IMR-90 (cell line): ENCODE results near the gene KAT2A. TPM values are rescaled to one million over a fixed set of nuclear protein-coding genes. Genes with fewer than 3 reads are reported as not detected.

Experiments used
- ATAC-seq: fragments of 200-7000 bp; cut with Tn5 transposase; 2 replicates; pipeline ENCODE4 v1.9.1; 2020; ENCODE audit warnings: low read depth, mild to moderate bottlenecking, moderate library complexity
- BruUV-seq: library from RNA; stranded (reverse); fragments of 400-500 nt; replicated peaks from 2 replicates; lab custom pipeline; 2021; lab: Mats Ljungman, UMichigan
- CTCF ChIA-PET: fragments of 300-600 bp; formaldehyde crosslinking; extraction: SDS; loops from one replicate; lab custom pipeline; 2021; ENCODE audit warnings: antibody characterized with exemption; lab: Yijun Ruan, JAX
- POLR2A ChIA-PET: fragments of 300-600 bp; sonication (Branson Sonifier 250); formaldehyde crosslinking; loops from one replicate; lab custom pipeline; 2022; ENCODE audit warnings: antibody characterized with exemption; ENCODE audit not compliant: unreplicated experiment; lab: Charles Lee
- DNase-seq: peaks from one replicate; pipeline ENCODE4 v3.0.0; 2013
- H2AFZ ChIP-seq: replicated peaks from 2 replicates; pipeline ENCODE3; 2013; ENCODE audit warnings: low read length, mild to moderate bottlenecking; ENCODE audit not compliant: poor library complexity
- H2AK5ac ChIP-seq: 2 replicates; pipeline ENCODE4 v1.6.1; 2013; ENCODE audit warnings: low read depth, low read length, inconsistent platforms
- H2AK9ac ChIP-seq: replicated peaks from 2 replicates; pipeline ENCODE3; 2013; ENCODE audit warnings: mild to moderate bottlenecking, low read depth, low read length, moderate library complexity; ENCODE audit not compliant: poor library complexity
- H2BK120ac ChIP-seq: 2 replicates; pipeline ENCODE4 v1.6.1; 2013; ENCODE audit warnings: low read depth, low read length, inconsistent platforms
- H2BK15ac ChIP-seq: 3 replicates; pipeline ENCODE4 v1.6.1; 2013; ENCODE audit warnings: low read depth, low read length, inconsistent platforms
- H2BK20ac ChIP-seq: 2 replicates; pipeline ENCODE4 v1.6.1; 2013; ENCODE audit warnings: low read depth, mild to moderate bottlenecking, inconsistent platforms, low read length, moderate library complexity
- H2BK5ac ChIP-seq: 2 replicates; pipeline ENCODE4 v1.6.1; 2013; ENCODE audit warnings: mild to moderate bottlenecking, low read depth, low read length, inconsistent platforms; ENCODE audit not compliant: poor library complexity, severe bottlenecking
- H3K14ac ChIP-seq: replicated peaks from 2 replicates; pipeline ENCODE4 v1.6.1; 2013; ENCODE audit warnings: low read depth, low read length, inconsistent platforms
- H3K18ac ChIP-seq: 2 replicates; pipeline ENCODE4 v1.6.1; 2013; ENCODE audit warnings: low read depth, low read length, control low read depth
- H3K23ac ChIP-seq: 2 replicates; pipeline ENCODE4 v1.6.1; 2013; ENCODE audit warnings: low read depth, low read length, inconsistent platforms
- H3K27ac ChIP-seq: 2 replicates; pipeline ENCODE4 v1.5.1; 2013; ENCODE audit warnings: mild to moderate bottlenecking, control low read depth, low read length; ENCODE audit not compliant: insufficient read depth
- H3K27me3 ChIP-seq: 2 replicates; pipeline ENCODE4 v1.6.1; 2013; ENCODE audit warnings: low read length; ENCODE audit not compliant: control insufficient read depth, insufficient read depth
- H3K36me3 ChIP-seq: 2 replicates; pipeline ENCODE4 v1.6.1; 2013; ENCODE audit warnings: low read length, mixed read lengths; ENCODE audit not compliant: control insufficient read depth, insufficient read depth
- H3K4ac ChIP-seq: 2 replicates; pipeline ENCODE4 v1.6.1; 2013; ENCODE audit warnings: low read depth, low read length, inconsistent platforms
- H3K4me1 ChIP-seq: 2 replicates; pipeline ENCODE4 v1.6.1; 2013; ENCODE audit warnings: low read length, mixed read lengths; ENCODE audit not compliant: control insufficient read depth, insufficient read depth
- H3K4me2 ChIP-seq: 2 replicates; pipeline ENCODE4 v1.6.1; 2013; ENCODE audit warnings: low read depth, mild to moderate bottlenecking, control low read depth, low read length, moderate library complexity
- H3K4me3 ChIP-seq: 2 replicates; pipeline ENCODE4 v1.5.1; 2013; ENCODE audit warnings: low read depth, mild to moderate bottlenecking, control low read depth, low read length, moderate library complexity; ENCODE audit not compliant: insufficient read depth
- H3K56ac ChIP-seq: 2 replicates; pipeline ENCODE4 v1.6.1; 2013; ENCODE audit warnings: low read length, inconsistent platforms; ENCODE audit not compliant: insufficient read depth; ENCODE audit errors: extremely low read depth
- H3K79me1 ChIP-seq, 2 experiments: 2 replicates each; pipeline ENCODE4 v1.6.1; 2013; ENCODE audit warnings: low read length in 2 of 2, inconsistent platforms in 1 of 2, low read depth in 1 of 2
- H3K9ac ChIP-seq: 2 replicates; pipeline ENCODE4 v1.6.1; 2013; ENCODE audit warnings: low read depth, low read length, control low read depth
- H3K9me1 ChIP-seq: 2 replicates; pipeline ENCODE4 v1.6.1; 2013; ENCODE audit warnings: low read length, inconsistent platforms; ENCODE audit not compliant: insufficient read depth
- H3K9me3 ChIP-seq: 2 replicates; pipeline ENCODE4 v1.6.1; 2013; ENCODE audit warnings: low read length; ENCODE audit not compliant: control insufficient read depth, insufficient read depth
- H4K20me1 ChIP-seq: 2 replicates; pipeline ENCODE4 v1.6.1; 2013; ENCODE audit warnings: low read length, inconsistent platforms; ENCODE audit not compliant: insufficient read depth
- H4K5ac ChIP-seq: 2 replicates; pipeline ENCODE4 v1.6.1; 2013; ENCODE audit warnings: mild to moderate bottlenecking, low read depth, low read length, control low read depth
- H4K8ac ChIP-seq, 2 experiments: 2 replicates each; pipeline ENCODE4 v1.6.1; 2013; ENCODE audit warnings: low read depth in 2 of 2, low read length in 2 of 2, control low read depth in 1 of 2, inconsistent platforms in 1 of 2
- H4K91ac ChIP-seq: 2 replicates; pipeline ENCODE4 v1.6.1; 2013; ENCODE audit warnings: low read depth, low read length, inconsistent platforms; ENCODE audit not compliant: insufficient read depth
- BHLHE40 ChIP-seq: fragments of 150-350 bp; IDR thresholded peaks from 2 replicates; pipeline ENCODE4 v1.6.1; 2016; ENCODE audit warnings: mild to moderate bottlenecking, low read depth, low read length
- CEBPB ChIP-seq: IDR thresholded peaks from 2 replicates; pipeline ENCODE4 v1.6.1; 2012; ENCODE audit warnings: low read depth, low read length, improper control_type of control experiment
- FOS ChIP-seq: fragments of 150-350 bp; IDR thresholded peaks from 2 replicates; pipeline ENCODE4 v1.6.1; 2016; ENCODE audit warnings: low read depth, low read length
- MAFK ChIP-seq: IDR thresholded peaks from 2 replicates; pipeline ENCODE4 v1.6.1; 2012; ENCODE audit warnings: low read depth, low read length, improper control_type of control experiment
- MAZ ChIP-seq: IDR thresholded peaks from 2 replicates; pipeline ENCODE4 v1.6.1; 2012; ENCODE audit warnings: low read depth, mild to moderate bottlenecking, low read length, improper control_type of control experiment, moderate library complexity, borderline replicate concordance
- NFE2L2 ChIP-seq: fragments of 150-350 bp; IDR thresholded peaks from 2 replicates; pipeline ENCODE4 v1.6.1; 2016; ENCODE audit warnings: low read depth, mild to moderate bottlenecking, low read length
- SMC3 ChIP-seq: fragments of 150-350 bp; IDR thresholded peaks from 2 replicates; pipeline ENCODE4 v1.6.1; 2016; ENCODE audit warnings: low read depth, mild to moderate bottlenecking, antibody characterized with exemption, low read length, moderate library complexity
- WGBS, 2 experiments: methylation state at CpG; one replicate each; pipeline versions ENCODE4 v1.1.5 to v1.1.7; 2013; ENCODE audit warnings: missing lambda C conversion rate in 2 of 2; ENCODE audit not compliant: insufficient read length in 1 of 2; ENCODE audit errors: extremely low coverage in 2 of 2; 5-methylcytosine and 5-hydroxymethylcytosine counted together
- dilution Hi-C: fragments of 300-500 bp; cut with HindIII; formaldehyde crosslinking; loops from one replicate; pipeline ENCODE4 v1.14.3; 2018; ENCODE audit warnings: low sequenced_read_pairs; ENCODE audit not compliant: unreplicated experiment
- in situ Hi-C: fragments of 300-500 bp; cut with MboI; formaldehyde crosslinking; loops from 3 replicates; pipeline ENCODE4 v1.14.3; 2019; ENCODE audit warnings: low sequenced_read_pairs, inconsistent platforms, mixed read lengths
- intact Hi-C: fragments of 100-400 bp; cut with micrococcal nuclease; formaldehyde crosslinking; loops from 2 replicates; pipeline ENCODE4 v1.10.0; 2022
- polyA plus RNA-seq, 3 experiments: library from polyadenylated mRNA; depleted of rRNA; stranded (reverse); fragments of >200 nt; gene quantifications; 2 replicates each; pipeline ENCODE4 v1.2.3, GENCODE V29; 2012; ENCODE audit warnings: low replicate concordance in 1 of 3
- total RNA-seq: library from RNA; depleted of rRNA; stranded (reverse); fragments of >200 nt; gene quantifications from 2 replicates; pipeline ENCODE4 v1.2.3, GENCODE V29; 2012
- TF ChIP-seq, protein P1 (sequence below): fragments of 150-350 bp; IDR thresholded peaks from 2 replicates; pipeline ENCODE4 v1.6.1; 2016; ENCODE audit warnings: low read depth, mild to moderate bottlenecking, low read length, moderate library complexity, borderline replicate concordance

KAT2A gene
- total and polyA plus RNA-seq, 2 of the 4 experiments (the other 2 are of a cell fraction): 6.3 to 28.2 TPM

DNA sequence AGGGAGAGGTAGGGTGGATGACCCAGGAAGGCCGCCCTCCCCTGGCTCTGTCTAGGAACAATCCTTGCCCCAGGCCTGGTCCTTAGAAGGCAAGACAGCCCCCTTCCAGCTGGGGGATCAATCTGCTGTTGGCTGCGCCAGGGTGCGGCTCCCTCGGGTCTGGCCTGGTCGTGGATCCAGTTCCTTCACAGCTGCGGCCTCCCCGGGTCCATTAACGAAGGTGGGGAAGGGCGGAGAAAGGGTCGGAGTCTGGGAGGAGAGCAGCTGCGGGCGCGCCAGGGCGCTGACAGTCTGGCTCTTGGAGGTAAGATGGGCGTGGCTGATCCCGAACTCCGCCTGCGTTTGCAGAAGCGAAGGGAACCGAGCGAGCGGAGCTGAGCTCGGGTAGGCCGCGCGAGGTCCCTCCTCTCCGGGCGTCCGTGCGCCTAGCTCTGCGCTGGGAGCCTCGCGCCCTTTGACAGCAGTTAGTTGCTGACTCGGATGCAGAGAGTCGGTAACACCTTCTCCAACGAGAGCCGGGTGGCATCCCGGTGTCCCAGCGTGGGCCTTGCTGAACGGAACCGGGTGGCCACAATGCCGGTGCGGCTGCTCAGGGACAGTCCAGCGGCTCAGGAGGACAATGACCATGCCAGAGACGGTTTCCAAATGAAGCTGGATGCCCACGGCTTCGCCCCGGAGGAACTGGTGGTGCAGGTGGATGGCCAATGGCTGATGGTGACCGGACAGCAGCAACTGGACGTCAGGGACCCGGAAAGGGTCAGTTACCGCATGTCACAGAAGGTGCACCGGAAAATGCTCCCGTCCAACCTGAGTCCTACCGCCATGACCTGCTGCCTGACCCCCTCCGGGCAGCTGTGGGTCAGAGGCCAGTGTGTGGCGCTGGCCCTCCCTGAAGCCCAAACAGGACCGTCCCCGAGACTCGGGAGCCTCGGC is 1.5 kb upstream of the KAT2A start, which contains the start of gene HSPB9:
TSS of gene HSPB9 (plus strand) at position 434 of the 933 bp plus-strand sequence. CDS start at position 481, 47 bp downstream.
- WGBS, 2 experiments: 61% methylated on average over 45 of the region's 61 CpGs; no CpG with 5 or more reads in 1 of the 2 experiments
- peak within 1 kb of the TSS; percentile 38 for H2AFZ ChIP-seq
- ChIA-PET POLR2A (no interaction called here), CTCF (no interaction called here)
- no peak within 1 kb of the TSS for H2AK9ac ChIP-seq
- no peak within 1 kb of the TSS for H4K91ac ChIP-seq
- intact Hi-C loops (no loop called here), in situ Hi-C loops (no loop called here), dilution Hi-C loops (no loop called here)
- H3K23ac ChIP-seq: no peak within 1 kb of the TSS
- ATAC-seq (no peak), DNase-seq (no peak)
- H3K14ac ChIP-seq: no peak within 1 kb of the TSS
- peaks cover 36% of the 10 kb centered on the region for H3K36me3 ChIP-seq
- H3K9me3 ChIP-seq: no peaks in the 10 kb centered on the region
- no peak within 1 kb of the TSS for H2AK5ac ChIP-seq
- no peak within 1 kb of the TSS for H2BK20ac ChIP-seq
- no peak within 1 kb of the TSS for H2BK15ac ChIP-seq
- peaks cover 7% of the 10 kb centered on the region for H3K4me1 ChIP-seq
- H4K8ac ChIP-seq: peak within 1 kb of the TSS in 1 of 2 experiments; percentile 75; a peak in 2 of 4 replicates
- H2BK5ac ChIP-seq: no peak within 1 kb of the TSS
- no peak within 1 kb of the TSS for H3K4me2 ChIP-seq
- peaks cover 3% of the 10 kb centered on the region; the same call in 1 of the 2 replicates for H4K20me1 ChIP-seq
- BruUV-seq: no TSS peak
- TF ChIP-seq CEBPB: no peak
- TF ChIP-seq FOS: no peak
- TF ChIP-seq NFE2L2: no peak
- no peak for TF ChIP-seq MAFK
- TF ChIP-seq BHLHE40: no peak
- no peak for TF ChIP-seq SMC3
- no peak for TF ChIP-seq MAZ
- TF ChIP-seq, protein P1, sequence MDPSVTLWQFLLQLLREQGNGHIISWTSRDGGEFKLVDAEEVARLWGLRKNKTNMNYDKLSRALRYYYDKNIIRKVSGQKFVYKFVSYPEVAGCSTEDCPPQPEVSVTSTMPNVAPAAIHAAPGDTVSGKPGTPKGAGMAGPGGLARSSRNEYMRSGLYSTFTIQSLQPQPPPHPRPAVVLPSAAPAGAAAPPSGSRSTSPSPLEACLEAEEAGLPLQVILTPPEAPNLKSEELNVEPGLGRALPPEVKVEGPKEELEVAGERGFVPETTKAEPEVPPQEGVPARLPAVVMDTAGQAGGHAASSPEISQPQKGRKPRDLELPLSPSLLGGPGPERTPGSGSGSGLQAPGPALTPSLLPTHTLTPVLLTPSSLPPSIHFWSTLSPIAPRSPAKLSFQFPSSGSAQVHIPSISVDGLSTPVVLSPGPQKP: no peak
- no peak within 1 kb of the TSS for H3K27ac ChIP-seq
- no peak within 1 kb of the TSS for H3K4ac ChIP-seq
- H3K27me3 ChIP-seq: no peaks in the 10 kb centered on the region
- H3K18ac ChIP-seq: no peak within 1 kb of the TSS
- H2BK120ac ChIP-seq: no peak within 1 kb of the TSS
- H4K5ac ChIP-seq: no peak within 1 kb of the TSS
- no peak within 1 kb of the TSS for H3K56ac ChIP-seq
- peaks cover 10 to 12% of the 10 kb centered on the region in 2 experiments; a peak in 3 of 4 replicates for H3K79me1 ChIP-seq
- peaks cover 4% of the 10 kb centered on the region; the same call in 1 of the 2 replicates for H3K9me1 ChIP-seq
- H3K9ac ChIP-seq: no peak within 1 kb of the TSS
- no peak within 1 kb of the TSS for H3K4me3 ChIP-seq
